HepG2 (cell line): ENCODE data around the gene PRKAR2B. TPM values are rescaled to one million over a fixed set of nuclear protein-coding genes. Genes with fewer than 3 reads are reported as not detected.

Experiments
- ATAC-seq: fragments of 200-7000 bp; cut with Tn5 transposase; 3 replicates; pipeline ENCODE4 v1.9.1; 2020; ENCODE audit warnings: mild to moderate bottlenecking, moderate library complexity
- BruUV-seq: library from RNA; stranded (reverse); fragments of 400-500 nt; replicated peaks from 2 replicates; lab custom pipeline; 2021; lab: Mats Ljungman, UMichigan
- CTCF ChIA-PET: fragments of 300-600 bp; formaldehyde crosslinking; extraction: SDS; loops from one replicate; lab custom pipeline; 2021; ENCODE audit warnings: low total read pairs, inconsistent platforms, low intra/inter-chr PET ratio; lab: Yijun Ruan, JAX
- POLR2A ChIA-PET: fragments of 350-600 bp; sonication (Branson Sonifier 250); formaldehyde crosslinking; loops from one replicate; lab custom pipeline; 2020; ENCODE audit warnings: antibody characterized with exemption, inconsistent platforms; lab: Yijun Ruan, JAX
- DNase-seq: peaks from one replicate; pipeline ENCODE4 v3.0.0-alpha.2; 2015; ENCODE audit warnings: low spot score
- FAIRE-seq: peaks from 3 replicates; lab custom pipeline; 2011; peaks lifted over from hg19 to GRCh38; lab: Jason Lieb, UNC
- H2AFZ ChIP-seq: one replicate; pipeline ENCODE4 v1.6.1; 2011; ENCODE audit warnings: low read length, inconsistent platforms
- H3K27ac ChIP-seq: fragments of 300-600 bp; 3 replicates; pipeline ENCODE4 v1.8.0; 2011; ENCODE audit warnings: mixed run types, mild to moderate bottlenecking, mixed read lengths, low read length, inconsistent platforms; ENCODE audit not compliant: insufficient read depth; ENCODE audit errors: extremely low read length
- H3K27me3 ChIP-seq, 2 experiments: fragments of 200-600 bp in 1 of 2; 2 replicates in 1 of 2; 3 replicates in 1 of 2; pipeline versions ENCODE4 v1.6.0 to v1.8.0; 2011; ENCODE audit warnings: low read length in 2 of 2, mild to moderate bottlenecking in 2 of 2, moderate library complexity in 2 of 2, inconsistent platforms in 1 of 2; ENCODE audit not compliant: insufficient read depth in 2 of 2, control insufficient read depth in 1 of 2
- H3K36me3 ChIP-seq, 2 experiments: fragments of 200-600 bp in 1 of 2; replicated peaks in 1 of 2; 2 replicates in 1 of 2; 3 replicates in 1 of 2; pipeline versions ENCODE4 v1.5.1 to v1.8.0; 2011; ENCODE audit warnings: low read length in 2 of 2, inconsistent platforms in 1 of 2; ENCODE audit not compliant: insufficient read depth in 2 of 2, control insufficient read depth in 1 of 2
- H3K4me1 ChIP-seq: 2 replicates; pipeline ENCODE4 v1.5.1; 2012; ENCODE audit warnings: low read length, inconsistent platforms; ENCODE audit not compliant: insufficient read depth
- H3K4me2 ChIP-seq: 2 replicates; pipeline ENCODE4 v1.6.0; 2011; ENCODE audit warnings: low read depth, low read length, inconsistent platforms
- H3K4me3 ChIP-seq, 3 experiments: fragments of 200-600 bp in 1 of 3; sonication (generic), shearing (Covaris generic) in 1 of 3; replicated peaks in 1 of 3; 2 replicates each; pipeline ENCODE4 v1.5.1; 2011 to 2016; ENCODE audit warnings: low read length in 3 of 3, inconsistent platforms in 2 of 3, low read depth in 2 of 3, mild to moderate bottlenecking in 2 of 3, control low read depth in 1 of 3, mixed read lengths in 1 of 3; ENCODE audit not compliant: insufficient read depth in 1 of 3
- H3K79me2 ChIP-seq: one replicate; pipeline ENCODE4 v1.6.1; 2011; ENCODE audit warnings: low read length, inconsistent platforms; ENCODE audit not compliant: insufficient read depth
- H3K9ac ChIP-seq: 2 replicates; pipeline ENCODE4 v1.6.0; 2011; ENCODE audit warnings: mild to moderate bottlenecking, low read depth, low read length, inconsistent platforms; ENCODE audit not compliant: insufficient read depth
- H3K9me3 ChIP-seq: 2 replicates; pipeline ENCODE4 v1.5.1; 2012; ENCODE audit warnings: mild to moderate bottlenecking, low read length
- H4K20me1 ChIP-seq: 2 replicates; pipeline ENCODE4 v1.6.0; 2011; ENCODE audit warnings: inconsistent platforms, mild to moderate bottlenecking, low read length, moderate library complexity; ENCODE audit not compliant: insufficient read depth
- CEBPG ChIP-seq: IDR thresholded peaks from 2 replicates; pipeline ENCODE4 v1.6.1; 2016
- GLI4 ChIP-seq: sonication (generic); formaldehyde crosslinking; IDR thresholded peaks from 2 replicates; pipeline ENCODE4 v1.5.1; 2020; ENCODE audit warnings: missing genetic modification reagents, mild to moderate bottlenecking, moderate library complexity, borderline replicate concordance
- HNRNPH1 ChIP-seq: fragments of 200-400 bp; formaldehyde crosslinking; optimal IDR thresholded peaks from 2 replicates; pipeline ENCODE3; 2017; ENCODE audit warnings: mild to moderate bottlenecking, low read depth, low read length
- HOXA7 ChIP-seq: sonication (generic); formaldehyde crosslinking; IDR thresholded peaks from 2 replicates; pipeline ENCODE4 v1.8.1; 2022; ENCODE audit warnings: mild to moderate bottlenecking, missing genetic modification reagents, moderate library complexity
- NFATC3 ChIP-seq: sonication (generic); formaldehyde crosslinking; IDR thresholded peaks from 2 replicates; pipeline ENCODE4 v1.5.1; 2020; ENCODE audit warnings: mild to moderate bottlenecking, missing genetic modification reagents
- REXO4 ChIP-seq: sonication (generic); formaldehyde crosslinking; IDR thresholded peaks from 2 replicates; pipeline ENCODE4 v1.8.0; 2022; ENCODE audit warnings: missing genetic modification reagents, mild to moderate bottlenecking, borderline replicate concordance
- SIN3A ChIP-seq: IDR thresholded peaks from 2 replicates; pipeline ENCODE4 v1.6.1; 2011; ENCODE audit warnings: low read depth, mild to moderate bottlenecking, control low read depth, low read length, borderline replicate concordance
- SMAD1 ChIP-seq: sonication (generic); formaldehyde crosslinking; IDR thresholded peaks from 2 replicates; pipeline ENCODE4 v1.4.0; 2020; ENCODE audit warnings: missing genetic modification reagents, low read depth, mild to moderate bottlenecking, borderline replicate concordance
- SP4 ChIP-seq: sonication (generic); formaldehyde crosslinking; IDR thresholded peaks from 2 replicates; pipeline ENCODE4 v1.8.1; 2023; ENCODE audit warnings: mild to moderate bottlenecking, missing genetic modification reagents
- SSRP1 ChIP-seq: IDR thresholded peaks from 2 replicates; pipeline ENCODE4 v1.6.1; 2016; ENCODE audit warnings: control low read depth
- ZBTB33 ChIP-seq: sonication (generic); formaldehyde crosslinking; IDR thresholded peaks from 2 replicates; pipeline ENCODE4 v1.4.0; 2020; ENCODE audit warnings: missing genetic modification reagents
- ZBTB38 ChIP-seq: sonication (generic); formaldehyde crosslinking; IDR thresholded peaks from 2 replicates; pipeline ENCODE4 v1.5.1; 2020; ENCODE audit warnings: mild to moderate bottlenecking, missing genetic modification reagents
- ZNF547 ChIP-seq: sonication (generic); formaldehyde crosslinking; IDR thresholded peaks from 2 replicates; pipeline ENCODE4 v1.5.1; 2020; ENCODE audit warnings: mild to moderate bottlenecking, missing genetic modification reagents
- ZNF580 ChIP-seq: IDR thresholded peaks from 2 replicates; pipeline ENCODE4 v1.6.1; 2016; ENCODE audit warnings: low read depth, borderline replicate concordance
- WGBS: methylation state at CpG from one replicate; pipeline ENCODE4 v1.1.6; 2017; ENCODE audit warnings: low lambda C conversion rate; 5-methylcytosine and 5-hydroxymethylcytosine counted together
- in situ Hi-C: cut with HindIII; loops from 2 replicates; pipeline ENCODE4 v1.10.0; 2017; ENCODE audit warnings: low pct_unique_long_range_greater_than_20kb; ENCODE audit not compliant: extremely low pct_ligation_motif_present
- intact Hi-C: fragments of 100-400 bp; cut with micrococcal nuclease; formaldehyde crosslinking; loops from one replicate; pipeline ENCODE4 v1.10.0; 2022; ENCODE audit not compliant: unreplicated experiment
- polyA plus RNA-seq, 8 experiments: library from polyadenylated mRNA; depleted of rRNA in 3 of 8; stranded (reverse) in 7 of 8; unstranded in 1 of 8; fragments of >200 nt; fragmentation: Illumina TruSeq in 4 of 8; extraction: Trizol in 4 of 8; gene quantifications; 2 replicates each; pipeline versions ENCODE4 v1.2.1 to v1.2.3, GENCODE V29; 2011 to 2016; ENCODE audit warnings: low read depth in 4 of 8, missing spikeins in 1 of 8, mixed read lengths in 1 of 8; ENCODE audit not compliant: insufficient read depth in 1 of 8
- total RNA-seq, 5 experiments: library from RNA; depleted of rRNA; stranded (reverse); fragments of >200 nt; fragmentation: Illumina TruSeq; extraction: Trizol; gene quantifications; 2 replicates each; pipeline ENCODE4 v1.2.3, GENCODE V29; 2016; ENCODE audit warnings: low read depth in 1 of 5

Gene PRKAR2B
- total and polyA plus RNA-seq, 2 of the 13 experiments (the other 11 are each of a cell fraction or from before 2014, with no cell fraction given) = not detected

- Histone ChIP-seq H3K36me3 (no peaks in the 10 kb centered on the region), H3K4me3 (no peak overlapping the region), H2AFZ (no peak overlapping the region), H3K27me3 (0 out of 5 replicates have a peak, but pooled peaks cover 0 to 4% of the 10 kb centered on the region in 2 experiments), H3K4me1 (no peaks in the 10 kb centered on the region), H3K9ac (no peak overlapping the region), H4K20me1 (no peaks in the 10 kb centered on the region), H3K9me3 (no peaks in the 10 kb centered on the region), H3K79me2 (no peaks in the 10 kb centered on the region), H3K4me2 (no peak overlapping the region), H3K27ac (no peak overlapping the region)
- intact Hi-C loops = no loop called here
- no TSS peak for BruUV-seq
- in situ Hi-C loops = no loop called here
- TF ChIP-seq ZBTB38 (CRISPR knock-in tag) (no peak), GLI4 (no peak), CEBPG (CRISPR knock-in tag) (no peak), ZBTB33 (no peak), SIN3A (no peak), SP4 (CRISPR knock-in tag) (no peak), REXO4 (CRISPR knock-in tag) (no peak), SSRP1 (CRISPR knock-in tag) (no peak), NFATC3 (no peak), HNRNPH1 (no peak), SMAD1 (CRISPR knock-in tag) (no peak), HOXA7 (CRISPR knock-in tag) (no peak), ZNF547 (CRISPR knock-in tag) (no peak), ZNF580 (CRISPR knock-in tag) (no peak)
- 40% methylated on average over 7 of the region's 7 CpGs for WGBS
- ATAC-seq (no peak), DNase-seq (no peak), FAIRE-seq (no peak)
- ChIA-PET POLR2A (no interaction called here), CTCF (no interaction called here)
These were observed 71.4 kb downstream of the PRKAR2B start for GRCh38 chr7:107115762-107116540.
